Subcutaneous adipose tissue (tissue), 4 donors: Measurements from ENCODE around the gene MAPRE2. TPM values are rescaled to one million over a fixed set of nuclear protein-coding genes. Genes with fewer than 3 reads are reported as not detected.

Source experiments
- total RNA-seq, 4 donors: library from RNA; depleted of rRNA; stranded (reverse); fragments of >200 nt; gene quantifications; one replicate each; pipeline ENCODE4 v1.1.0, GENCODE V29; 2016
- TF ChIP-seq, protein P1 (sequence below): fragments of 450-650 bp; IDR thresholded peaks from one replicate; pipeline ENCODE4 v1.5.1; 2016; ENCODE audit warnings: low read depth, mild to moderate bottlenecking, control low read depth, antibody characterized with exemption, moderate library complexity

MAPRE2 gene
- total RNA-seq, 4 donors from 2014 or later = 11.9 to 27.6 (median 21.2) TPM

DNA sequence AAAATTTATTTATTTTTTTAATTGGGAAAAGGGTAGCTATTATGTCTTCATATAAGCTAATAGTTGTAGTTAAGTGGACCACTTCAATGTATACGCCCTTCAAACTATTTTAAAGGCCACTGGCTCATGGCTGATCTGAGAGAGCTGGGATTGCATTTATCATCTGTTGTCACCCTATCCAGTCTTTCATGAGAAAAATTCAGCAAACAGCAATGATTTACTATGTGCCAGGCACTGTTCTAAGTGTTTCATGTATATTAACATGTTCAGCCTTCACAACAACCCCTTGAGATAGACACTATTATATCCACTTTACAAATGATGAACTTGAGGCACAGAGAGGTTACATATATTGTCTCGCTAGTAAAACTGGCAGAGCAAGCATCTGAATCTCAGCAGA lies 133.5 kb downstream of the MAPRE2 start:
- TF ChIP-seq, protein P1, sequence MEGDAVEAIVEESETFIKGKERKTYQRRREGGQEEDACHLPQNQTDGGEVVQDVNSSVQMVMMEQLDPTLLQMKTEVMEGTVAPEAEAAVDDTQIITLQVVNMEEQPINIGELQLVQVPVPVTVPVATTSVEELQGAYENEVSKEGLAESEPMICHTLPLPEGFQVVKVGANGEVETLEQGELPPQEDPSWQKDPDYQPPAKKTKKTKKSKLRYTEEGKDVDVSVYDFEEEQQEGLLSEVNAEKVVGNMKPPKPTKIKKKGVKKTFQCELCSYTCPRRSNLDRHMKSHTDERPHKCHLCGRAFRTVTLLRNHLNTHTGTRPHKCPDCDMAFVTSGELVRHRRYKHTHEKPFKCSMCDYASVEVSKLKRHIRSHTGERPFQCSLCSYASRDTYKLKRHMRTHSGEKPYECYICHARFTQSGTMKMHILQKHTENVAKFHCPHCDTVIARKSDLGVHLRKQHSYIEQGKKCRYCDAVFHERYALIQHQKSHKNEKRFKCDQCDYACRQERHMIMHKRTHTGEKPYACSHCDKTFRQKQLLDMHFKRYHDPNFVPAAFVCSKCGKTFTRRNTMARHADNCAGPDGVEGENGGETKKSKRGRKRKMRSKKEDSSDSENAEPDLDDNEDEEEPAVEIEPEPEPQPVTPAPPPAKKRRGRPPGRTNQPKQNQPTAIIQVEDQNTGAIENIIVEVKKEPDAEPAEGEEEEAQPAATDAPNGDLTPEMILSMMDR = no peak

DNA sequence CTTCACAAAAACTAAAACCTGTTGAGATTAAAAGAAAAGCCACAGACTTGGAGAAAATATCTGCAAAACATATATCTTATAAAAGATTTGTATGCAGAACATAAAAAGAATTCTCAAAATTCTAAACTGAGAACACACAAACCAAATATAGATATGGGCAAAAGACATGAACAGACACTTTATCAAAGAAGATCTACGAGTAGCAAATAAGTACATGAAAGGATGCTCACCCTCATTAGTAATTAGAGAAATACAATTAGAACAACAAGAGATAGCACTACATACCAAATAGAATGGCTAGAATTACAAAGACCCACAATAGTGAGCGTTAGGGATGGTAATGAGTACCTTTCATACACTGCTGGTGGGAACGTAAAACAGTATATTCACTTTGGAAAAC lies 135.7 kb downstream of the MAPRE2 start:
- TF ChIP-seq, protein P1 = no peak

DNA sequence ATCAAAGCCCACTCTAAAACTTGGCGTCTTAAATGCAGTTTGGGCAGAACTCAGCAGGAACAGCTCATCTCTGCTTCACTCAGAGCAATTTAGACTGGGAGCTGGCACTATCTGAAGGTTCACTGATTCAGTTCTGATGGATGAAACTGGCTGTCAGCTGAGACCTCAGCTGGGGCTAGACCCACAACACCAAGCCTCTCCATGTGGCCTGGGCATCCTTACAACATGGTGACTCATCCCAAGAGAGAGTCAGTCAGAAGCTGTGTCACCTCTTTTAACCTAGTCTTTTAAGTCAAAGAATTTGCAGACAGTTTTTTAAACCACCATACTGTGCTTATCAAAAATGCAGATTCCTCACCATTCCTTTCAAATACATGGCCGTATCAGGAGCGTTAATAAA lies 137.0 kb downstream of the MAPRE2 start:
- TF ChIP-seq, protein P1 = no peak

DNA sequence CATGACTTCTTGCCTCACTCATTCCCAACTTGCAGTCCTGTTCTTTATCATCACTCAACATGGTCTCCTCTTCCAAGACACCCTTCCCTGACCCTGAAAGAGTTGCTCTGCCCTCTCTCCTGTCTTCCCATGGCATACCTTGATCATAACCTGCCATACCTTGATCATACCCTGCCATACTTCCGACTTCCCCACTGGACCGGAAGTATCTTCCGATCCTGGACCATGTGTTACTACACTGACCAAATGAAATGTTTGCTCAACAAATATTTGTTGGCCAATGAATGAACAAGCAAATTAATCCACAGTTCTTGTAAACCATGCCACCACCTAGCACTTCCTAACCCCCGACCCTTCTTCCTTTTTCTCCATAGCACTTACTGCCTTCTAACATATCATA lies 138.7 kb downstream of the MAPRE2 start:
- TF ChIP-seq, protein P1 = no peak

DNA sequence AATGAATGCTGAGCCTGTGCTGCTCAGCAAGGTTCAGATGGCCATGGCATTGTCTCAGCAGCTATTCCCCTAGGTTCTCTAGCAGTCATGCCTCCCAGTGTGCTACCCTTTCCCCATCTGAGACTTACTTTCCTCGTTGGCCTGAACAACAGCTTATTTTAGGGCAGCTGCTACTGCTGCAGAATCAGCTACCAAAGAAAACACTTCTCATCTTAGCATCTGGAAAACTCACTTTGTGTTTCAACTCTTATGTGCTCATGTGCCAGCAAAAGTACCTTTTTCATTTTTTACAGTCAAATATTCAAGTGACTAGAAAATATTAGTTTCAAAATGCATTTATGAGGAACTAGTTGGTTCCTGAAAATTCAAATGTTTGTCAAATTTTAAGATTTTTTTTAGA lies 139.2 kb downstream of the MAPRE2 start:
- TF ChIP-seq, protein P1 = no peak

DNA sequence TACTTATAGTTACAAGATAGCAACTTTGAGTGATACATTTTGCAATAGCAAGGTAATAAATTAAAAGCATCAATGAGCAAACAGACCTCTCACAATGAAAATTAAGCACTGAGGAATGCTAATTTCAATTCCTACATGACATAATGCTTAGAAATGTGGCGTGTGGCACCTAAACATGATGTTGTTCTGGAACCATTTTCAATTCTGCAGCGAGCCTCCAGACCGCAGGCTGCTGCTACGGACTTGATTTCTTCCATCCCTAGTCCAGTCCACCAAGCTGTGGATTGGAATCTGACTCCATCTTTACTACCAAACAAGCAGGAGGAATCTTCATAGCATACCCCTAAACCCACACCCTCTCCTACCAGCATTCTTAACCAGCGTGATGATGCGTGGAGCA lies 140.9 kb downstream of the MAPRE2 start:
- TF ChIP-seq, protein P1 = no peak

DNA sequence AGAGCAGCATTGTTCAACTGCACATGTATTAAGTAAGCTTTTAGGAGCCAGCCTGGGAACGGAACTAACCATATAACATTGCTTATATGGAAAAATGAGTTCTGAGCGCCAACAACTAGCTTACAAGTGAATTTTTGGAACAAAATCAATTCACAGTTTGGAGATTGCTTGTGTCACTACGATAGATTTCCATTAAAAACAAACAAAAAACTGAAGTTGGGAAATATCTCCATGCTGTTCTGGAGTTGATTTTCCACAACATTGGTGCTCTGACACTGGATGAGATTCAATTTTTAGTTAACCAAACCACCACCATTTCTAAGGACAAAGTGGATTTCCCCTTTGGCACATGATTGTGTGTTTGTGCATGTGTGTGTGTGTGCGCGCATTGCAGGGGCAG lies 142.7 kb downstream of the MAPRE2 start:
- TF ChIP-seq, protein P1 = no peak
